Mucosa of rectum (tissue), 2 donors: Measurements from ENCODE around the gene MCTP1.
"Not testable (repeated sequence)": the region's sequence is repeated elsewhere in the genome, so short reads cannot be mapped to it uniquely, and the experiment has no call there.

ENCODE experiments used
- H3K27ac ChIP-seq, 2 donors: one replicate each; pipeline ENCODE4 v1.7.0; 2013; ENCODE audit warnings: inconsistent platforms in 2 of 2, low read depth in 2 of 2, low read length in 2 of 2
- H3K27me3 ChIP-seq, 2 donors: one replicate each; pipeline ENCODE4 v1.7.0; 2013; ENCODE audit warnings: low read length in 2 of 2; ENCODE audit not compliant: control insufficient read depth in 2 of 2, insufficient read depth in 2 of 2
- H3K36me3 ChIP-seq, 2 donors: one replicate each; pipeline ENCODE4 v1.7.0; 2013; ENCODE audit warnings: low read length in 2 of 2; ENCODE audit not compliant: control insufficient read depth in 2 of 2, insufficient read depth in 2 of 2
- H3K4me1 ChIP-seq, 2 donors: one replicate each; pipeline ENCODE4 v1.7.0; 2013; ENCODE audit warnings: low read length in 2 of 2, mild to moderate bottlenecking in 1 of 2; ENCODE audit not compliant: control insufficient read depth in 2 of 2, insufficient read depth in 2 of 2
- H3K4me3 ChIP-seq, 2 donors: one replicate each; pipeline ENCODE4 v1.7.0; 2013; ENCODE audit warnings: low read length in 2 of 2
- H3K9ac ChIP-seq, 2 donors: one replicate each; pipeline ENCODE4 v1.7.0; 2013; ENCODE audit warnings: low read length in 2 of 2, low read depth in 1 of 2, mild to moderate bottlenecking in 1 of 2
- H3K9me3 ChIP-seq, 2 donors: one replicate each; pipeline ENCODE4 v1.7.0; 2013; ENCODE audit warnings: low read length in 2 of 2; ENCODE audit not compliant: control insufficient read depth in 2 of 2
- donor health status: healthy.
- donor health status: Normal muscosa, but diverticular disease.

Gene MCTP1

DNA sequence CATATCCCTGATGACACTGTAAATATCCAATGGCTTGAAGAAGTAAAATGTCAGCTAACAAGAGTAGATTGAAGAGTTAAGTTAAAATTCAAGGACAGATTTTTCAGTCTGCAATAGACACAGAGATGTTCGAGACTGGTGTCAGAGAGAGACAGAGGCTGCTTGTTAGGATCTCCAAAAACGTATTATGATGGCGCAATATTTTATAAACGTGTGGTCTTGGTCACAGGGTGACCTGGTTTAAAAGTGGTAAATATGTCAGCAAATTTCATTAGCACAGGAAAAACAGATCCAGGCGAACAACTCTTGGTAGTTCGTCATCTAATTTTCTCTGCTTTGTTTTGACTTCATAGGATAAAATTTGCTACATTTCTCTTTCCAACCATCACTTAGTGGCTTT, 317.4 kb downstream of the MCTP1 start:
- Histone ChIP-seq H3K9ac (no peak overlapping the region), H3K27me3 (no peaks in the 10 kb centered on the region), H3K9me3 (no peaks in the 10 kb centered on the region), H3K4me1 (no peaks in the 10 kb centered on the region), H3K27ac (no peak overlapping the region), H3K36me3 (no peaks in the 10 kb centered on the region), H3K4me3 (no peak overlapping the region)

DNA sequence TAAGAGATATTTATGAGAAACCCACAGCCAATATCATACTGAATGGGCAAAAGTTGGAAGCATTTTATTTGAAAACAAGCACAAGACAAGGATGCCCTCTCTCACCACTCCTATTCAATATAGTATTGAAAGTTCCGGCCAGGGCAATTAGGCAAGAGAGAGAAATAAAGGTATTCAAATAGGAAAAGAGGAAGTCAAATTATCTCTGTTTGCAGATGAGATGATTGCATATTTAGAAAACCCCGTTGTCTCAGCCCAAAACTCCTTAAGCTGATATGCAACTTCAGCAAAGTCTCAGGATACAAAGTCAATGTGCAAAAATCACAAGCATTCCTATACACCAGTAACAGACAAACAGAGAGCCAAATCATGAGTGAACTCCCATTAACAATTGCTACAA, 325.6 kb downstream of the MCTP1 start:
- not testable (repeated sequence) for H3K27ac ChIP-seq, H3K4me1 ChIP-seq, H3K9ac ChIP-seq, H3K27me3 ChIP-seq, H3K9me3 ChIP-seq, H3K36me3 ChIP-seq, H3K4me3 ChIP-seq

DNA sequence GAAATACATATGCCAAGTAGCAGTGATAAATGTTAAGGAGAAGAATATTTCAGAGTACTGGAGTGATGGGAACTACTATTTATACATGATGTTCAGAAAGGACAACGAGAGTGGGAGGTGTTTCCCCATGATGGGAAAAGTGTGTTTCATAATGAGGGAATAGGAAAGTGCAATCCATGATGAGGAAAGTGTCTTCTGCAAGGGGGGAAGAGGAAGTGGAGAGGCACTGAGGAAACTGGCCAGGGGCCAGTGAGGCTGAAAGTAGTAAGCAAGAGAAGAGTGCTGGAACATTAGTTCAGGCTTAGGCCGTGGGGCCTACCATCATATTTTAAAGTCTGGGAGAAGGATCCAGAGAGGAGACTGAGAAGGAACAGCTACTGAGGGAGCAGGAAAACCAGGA, 339.2 kb downstream of the MCTP1 start:
- no peaks in the 10 kb centered on the region for H3K36me3 ChIP-seq
- no peak overlapping the region for H3K9ac ChIP-seq
- H3K4me3 ChIP-seq: no peak overlapping the region
- H3K9me3 ChIP-seq: no peaks in the 10 kb centered on the region
- H3K4me1 ChIP-seq: no peaks in the 10 kb centered on the region
- no peak overlapping the region for H3K27ac ChIP-seq
- no peaks in the 10 kb centered on the region for H3K27me3 ChIP-seq

DNA sequence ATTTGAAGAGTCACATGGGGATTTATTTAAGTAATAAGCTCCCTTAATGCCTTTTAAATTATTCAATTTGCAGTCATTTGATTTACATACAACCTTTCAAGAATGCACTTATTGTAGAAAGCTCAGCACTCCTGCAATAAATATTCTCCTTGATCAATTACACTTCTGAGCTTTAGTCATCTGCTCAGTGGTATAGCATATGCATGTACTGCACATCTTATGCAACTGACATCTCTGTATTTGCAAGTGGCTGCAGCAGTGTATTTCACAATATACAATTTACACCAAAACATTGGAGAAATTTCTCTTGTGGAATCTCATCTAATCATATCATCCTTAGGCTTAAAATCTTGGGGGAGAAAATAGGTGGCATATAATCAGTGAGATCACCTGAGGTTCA, 340.7 kb downstream of the MCTP1 start:
- no peak overlapping the region for H3K27ac ChIP-seq
- H3K27me3 ChIP-seq: no peaks in the 10 kb centered on the region
- H3K9me3 ChIP-seq: no peaks in the 10 kb centered on the region
- no peak overlapping the region for H3K9ac ChIP-seq
- no peak overlapping the region for H3K4me3 ChIP-seq
- H3K36me3 ChIP-seq: no peaks in the 10 kb centered on the region
- no peaks in the 10 kb centered on the region for H3K4me1 ChIP-seq

DNA sequence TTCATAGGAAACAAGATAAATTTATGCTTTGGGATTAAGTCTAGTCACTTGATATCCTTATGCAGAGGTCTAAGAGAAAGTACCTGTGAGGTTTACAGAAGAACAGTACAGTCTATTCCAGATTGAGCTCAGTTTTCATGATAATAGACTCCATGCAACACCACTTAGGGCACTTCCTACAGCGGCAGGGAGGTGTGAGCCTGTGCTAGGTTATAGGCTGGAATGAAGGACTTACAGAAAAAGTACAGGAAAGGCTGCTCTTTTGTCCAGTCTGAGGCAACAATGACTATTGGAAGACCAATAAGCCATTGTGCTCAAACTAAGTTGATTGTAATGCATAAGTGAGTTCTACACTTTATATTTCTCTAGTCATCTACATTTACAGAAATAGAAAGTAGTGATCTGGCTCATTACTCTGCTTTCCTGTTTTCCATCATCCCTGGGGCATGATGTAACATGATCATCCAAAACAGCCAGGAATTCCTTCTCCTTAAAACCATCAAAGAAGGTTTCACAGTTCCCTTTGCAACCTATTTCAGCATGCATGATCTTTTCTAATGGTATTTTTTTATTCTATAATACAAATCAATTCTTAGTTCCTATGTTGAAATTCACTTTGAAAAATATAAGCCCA, 343.7 kb downstream of the MCTP1 start:
- no peaks in the 10 kb centered on the region for H3K27me3 ChIP-seq
- no peaks in the 10 kb centered on the region for H3K9me3 ChIP-seq
- H3K9ac ChIP-seq: no peak overlapping the region
- H3K4me1 ChIP-seq: no peaks in the 10 kb centered on the region
- no peaks in the 10 kb centered on the region for H3K36me3 ChIP-seq
- no peak overlapping the region for H3K27ac ChIP-seq
- no peak overlapping the region for H3K4me3 ChIP-seq

DNA sequence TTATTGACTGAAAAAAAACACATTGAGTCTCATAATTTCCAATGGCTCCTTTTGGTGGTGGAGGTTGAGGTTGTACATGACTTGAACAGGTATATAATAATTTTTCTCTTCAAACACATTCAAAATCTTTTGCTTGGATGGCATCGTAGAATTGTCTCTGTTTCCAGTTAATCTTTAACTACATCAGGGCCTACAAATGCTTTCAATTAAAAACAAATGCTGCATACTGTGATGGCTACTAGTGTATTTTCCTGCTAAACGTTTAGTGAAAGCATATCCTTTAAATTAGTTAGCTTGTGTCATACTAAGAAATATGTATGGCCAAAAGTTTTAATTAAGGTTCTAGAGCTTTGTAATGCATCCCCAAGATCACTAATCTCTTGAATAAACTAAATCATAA, 352.6 kb downstream of the MCTP1 start:
- H3K9me3 ChIP-seq: no peaks in the 10 kb centered on the region
- no peak overlapping the region for H3K9ac ChIP-seq
- H3K4me1 ChIP-seq: no peaks in the 10 kb centered on the region
- no peak overlapping the region for H3K27ac ChIP-seq
- no peak overlapping the region for H3K4me3 ChIP-seq
- no peaks in the 10 kb centered on the region for H3K27me3 ChIP-seq
- H3K36me3 ChIP-seq: no peaks in the 10 kb centered on the region

DNA sequence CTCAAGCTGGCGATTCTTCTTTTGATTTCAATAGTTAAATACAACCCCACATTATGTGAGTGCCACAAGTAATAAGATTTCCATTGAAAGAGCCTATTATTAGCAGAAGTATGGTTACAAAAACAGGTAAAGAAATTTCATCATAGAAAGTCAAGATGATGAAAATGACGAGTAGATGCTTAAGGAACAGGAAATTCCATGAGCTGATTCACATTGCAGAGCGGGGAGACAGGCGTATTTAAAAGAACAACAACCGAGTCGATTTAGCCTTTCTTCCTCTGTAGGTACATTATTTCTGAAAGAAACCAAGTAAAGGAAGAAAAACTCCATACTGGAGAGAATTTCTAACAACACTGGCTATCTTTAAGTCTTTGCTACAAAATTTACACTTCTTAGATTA, 356.0 kb downstream of the MCTP1 start:
- H3K9me3 ChIP-seq: no peaks in the 10 kb centered on the region
- H3K4me1 ChIP-seq: no peaks in the 10 kb centered on the region
- no peak overlapping the region for H3K9ac ChIP-seq
- no peaks in the 10 kb centered on the region for H3K27me3 ChIP-seq
- H3K36me3 ChIP-seq: no peaks in the 10 kb centered on the region
- H3K4me3 ChIP-seq: no peak overlapping the region
- no peak overlapping the region for H3K27ac ChIP-seq

DNA sequence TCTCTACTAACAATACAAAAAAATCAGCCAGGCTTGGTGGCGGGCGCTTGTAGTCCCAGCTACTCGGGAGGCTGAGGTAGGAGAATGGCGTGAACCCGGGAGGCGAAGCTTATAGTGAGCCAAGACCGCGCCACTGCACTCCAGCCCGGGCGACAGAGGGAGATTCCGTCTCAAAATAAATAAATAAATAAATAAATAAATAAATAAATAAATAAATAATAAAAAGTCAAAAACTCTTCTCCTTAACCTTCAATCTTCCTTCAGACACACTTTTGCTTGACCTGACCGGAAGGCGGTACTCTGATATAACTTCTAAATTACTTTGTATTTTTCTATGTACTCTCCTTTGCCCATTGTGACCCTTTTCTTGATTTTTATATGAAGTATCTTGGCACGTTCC, 364.3 kb downstream of the MCTP1 start:
- Histone ChIP-seq H3K9ac (no peak overlapping the region), H3K27ac (no peak overlapping the region), H3K4me1 (no peaks in the 10 kb centered on the region), H3K4me3 (no peak overlapping the region), H3K36me3 (no peaks in the 10 kb centered on the region), H3K9me3 (no peaks in the 10 kb centered on the region), H3K27me3 (no peaks in the 10 kb centered on the region)

DNA sequence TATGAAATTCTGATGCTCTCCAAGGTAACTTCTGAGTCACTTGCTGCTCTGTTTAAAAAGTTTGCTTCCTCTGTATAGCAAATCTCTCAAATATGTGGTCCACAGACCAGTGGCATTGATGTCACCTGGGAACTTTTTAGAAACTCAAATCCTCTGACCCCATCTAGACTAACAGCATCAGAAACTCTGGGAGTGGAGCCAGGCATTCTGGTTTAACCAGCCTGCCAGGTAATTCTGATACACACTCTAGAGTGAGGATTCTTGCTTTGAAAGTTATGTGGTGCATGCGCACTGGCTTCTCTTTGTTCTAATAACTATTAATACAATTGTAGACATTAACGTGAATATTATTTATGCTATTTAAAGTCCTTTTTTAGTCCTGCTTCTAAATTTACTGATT, 368.3 kb downstream of the MCTP1 start:
- no peaks in the 10 kb centered on the region for H3K27me3 ChIP-seq
- no peak overlapping the region for H3K4me3 ChIP-seq
- no peaks in the 10 kb centered on the region for H3K4me1 ChIP-seq
- H3K36me3 ChIP-seq: no peaks in the 10 kb centered on the region
- H3K9ac ChIP-seq: no peak overlapping the region
- H3K27ac ChIP-seq: no peak overlapping the region
- no peaks in the 10 kb centered on the region for H3K9me3 ChIP-seq

DNA sequence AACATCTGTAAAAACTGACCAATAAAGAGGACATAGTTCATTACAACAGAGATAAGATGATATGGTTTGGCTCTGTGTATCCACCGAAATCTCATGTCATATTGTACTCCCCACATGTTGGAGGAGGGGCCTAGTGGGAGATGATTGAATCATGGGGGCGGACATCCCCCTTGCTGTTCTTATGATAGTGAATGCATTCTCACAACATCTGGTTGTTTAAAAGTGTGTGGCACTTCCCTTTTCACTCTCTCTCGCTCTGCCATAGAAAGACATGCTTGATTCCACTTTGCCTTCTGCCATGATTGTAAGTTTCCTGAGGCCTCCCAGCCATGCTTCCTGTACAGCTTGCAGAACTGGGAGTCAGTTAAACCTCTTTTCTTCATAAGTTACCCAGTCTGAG, 373.6 kb downstream of the MCTP1 start:
- Histone ChIP-seq H3K9ac (no peak overlapping the region), H3K27ac (no peak overlapping the region), H3K36me3 (no peaks in the 10 kb centered on the region), H3K4me3 (no peak overlapping the region), H3K27me3 (no peaks in the 10 kb centered on the region), H3K9me3 (no peaks in the 10 kb centered on the region), H3K4me1 (no peaks in the 10 kb centered on the region)

DNA sequence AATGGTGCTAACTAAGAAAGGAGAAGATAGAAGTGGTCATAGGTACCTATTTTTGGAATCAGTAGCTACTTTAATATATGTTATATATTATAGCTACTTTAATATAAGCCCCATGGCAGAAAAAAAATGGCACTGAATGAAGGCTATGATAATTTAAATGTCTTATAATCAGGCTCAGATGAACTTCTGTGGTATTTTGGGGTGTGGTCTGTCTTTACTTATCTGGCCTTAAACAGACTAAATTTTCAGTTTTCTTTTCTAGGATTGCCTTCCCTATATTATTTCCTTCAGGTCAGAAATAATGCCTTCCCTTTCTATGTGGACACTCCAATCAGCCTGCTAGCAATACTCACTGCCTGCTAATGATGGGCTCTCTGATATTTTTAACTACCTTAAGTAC, 374.2 kb downstream of the MCTP1 start:
- Histone ChIP-seq H3K9ac (no peak overlapping the region), H3K36me3 (no peaks in the 10 kb centered on the region)

More for the DNA sequence above, 374.2 kb downstream of the MCTP1 start:
- Histone ChIP-seq H3K27ac (no peak overlapping the region), H3K4me1 (no peaks in the 10 kb centered on the region), H3K9me3 (no peaks in the 10 kb centered on the region), H3K27me3 (no peaks in the 10 kb centered on the region), H3K4me3 (no peak overlapping the region)
